Tongue (tissue), 2 donors: ENCODE measurements around the gene CHCHD10. TPM values are rescaled to one million over a fixed set of nuclear protein-coding genes. Genes with fewer than 3 reads are reported as not detected.

Experiments
- DNase-seq: peaks from one replicate; pipeline ENCODE4 v3.0.0-alpha.2; 2015
- total RNA-seq: library from RNA; depleted of rRNA; stranded (reverse); fragments of >200 nt; gene quantifications from one replicate; pipeline ENCODE4 v1.2.3, GENCODE V29; 2014

CHCHD10 gene
- total RNA-seq, 1 donor from 2014 or later, result 6.4 TPM

- no peak for DNase-seq
Measured at GRCh38 chr22:23787600-23787896, 19.8 kb upstream of the CHCHD10 start.

- DNase-seq, result peak; percentile 97
Measured at GRCh38 chr22:23786752-23787599, 19.2 kb upstream of the CHCHD10 start, which contains the start of gene SMARCB1. Gene SMARCB1, plus strand, starts transcription at chr22:23786966. Its CDS starts 204 bp downstream, at chr22:23787170.

GRCh38 chr22:23786261-23786710, 18.5 kb upstream of the CHCHD10 start:
- DNase-seq, result no peak

GRCh38 chr22:23784215-23784732, 16.5 kb upstream of the CHCHD10 start:
- DNase-seq, result no peak

- DNase-seq, result no peak
Measured at GRCh38 chr22:23783265-23784150, 15.7 kb upstream of the CHCHD10 start.

- no peak for DNase-seq
Measured at GRCh38 chr22:23782703-23783102, 14.9 kb upstream of the CHCHD10 start.

GRCh38 chr22:23782252-23782651, 14.5 kb upstream of the CHCHD10 start:
- DNase-seq, result no peak

- DNase-seq, result no peak
Measured at GRCh38 chr22:23781511-23782183, 13.9 kb upstream of the CHCHD10 start.

- DNase-seq, result peak; percentile 56
Measured at GRCh38 chr22:23781065-23781464, 13.3 kb upstream of the CHCHD10 start.

GRCh38 chr22:23780146-23780748, 12.5 kb upstream of the CHCHD10 start:
- no peak for DNase-seq

GRCh38 chr22:23779731-23780130, 12.0 kb upstream of the CHCHD10 start:
- no peak for DNase-seq

- no peak for DNase-seq
Measured at GRCh38 chr22:23779083-23779482, 11.3 kb upstream of the CHCHD10 start.

- DNase-seq, result no peak
Measured at GRCh38 chr22:23778577-23778900, 10.8 kb upstream of the CHCHD10 start.

- peak; percentile 35 for DNase-seq
Measured at GRCh38 chr22:23777776-23778576, 10.2 kb upstream of the CHCHD10 start.

- no peak for DNase-seq
Measured at GRCh38 chr22:23775779-23776375, 8.1 kb upstream of the CHCHD10 start.

GRCh38 chr22:23774922-23775436, 7.2 kb upstream of the CHCHD10 start:
- peak; percentile 35 for DNase-seq

- DNase-seq, result no peak
Measured at GRCh38 chr22:23774114-23774921, 6.5 kb upstream of the CHCHD10 start.

GRCh38 chr22:23773483-23774113, 5.8 kb upstream of the CHCHD10 start:
- no peak for DNase-seq
